Measurements from ENCODE around the gene FBXL20.

The FBXL20 gene

DNA sequence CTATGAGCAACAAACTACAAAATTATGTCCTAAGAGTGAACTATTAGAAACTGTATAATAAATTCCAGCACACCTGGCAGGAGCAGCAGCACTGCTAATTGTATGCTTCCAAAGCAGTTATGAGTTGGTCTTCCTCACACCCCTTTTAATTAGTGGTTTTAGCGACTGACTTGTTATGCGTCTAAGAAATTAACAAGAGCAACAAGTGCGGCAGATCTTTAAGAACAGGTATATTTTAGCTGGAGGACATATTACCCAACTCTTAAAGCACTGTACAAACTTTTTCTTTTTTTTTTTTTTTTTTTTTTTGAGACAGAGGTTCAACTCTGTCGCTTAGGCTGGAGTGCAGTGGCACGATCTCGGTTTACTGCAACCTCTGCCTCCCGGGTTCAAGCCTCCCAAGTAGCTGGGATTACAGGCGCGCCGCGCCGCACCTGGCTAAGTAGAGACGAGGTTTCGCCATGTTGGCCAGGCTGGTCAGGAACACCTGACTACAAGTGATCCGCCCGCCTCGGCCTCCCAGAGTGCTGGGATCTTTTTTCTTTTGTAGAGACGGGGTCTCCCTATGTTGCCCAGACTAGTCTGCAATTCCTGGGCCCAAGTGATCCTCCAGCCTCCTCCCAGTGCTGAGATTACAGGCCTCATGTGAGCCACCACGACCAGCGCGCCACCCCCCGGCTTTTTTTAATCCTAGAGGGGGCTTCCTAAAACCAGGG, 1.6 kb upstream of the FBXL20 start:
- H3K4me3 ChIP-seq (replicated peaks; ENCODE audit: low read depth, low read length): no peak overlapping the region
- no peak for TF ChIP-seq CTCF (IDR thresholded peaks at IDR 0.05; ENCODE audit: low read length, missing control alignments)
- DNase-seq (ENCODE audit: low read depth): no peak

GRCh38 chr17:39402244-39402889, 941 bp upstream of the FBXL20 start:
- DNase-seq (ENCODE audit: low read depth): peak; percentile 93
- peak overlapping the region; percentile 87 for H3K4me3 ChIP-seq (replicated peaks; ENCODE audit: low read depth, low read length)
- TF ChIP-seq CTCF (IDR thresholded peaks at IDR 0.05; ENCODE audit: low read length, missing control alignments): no peak

- TF ChIP-seq CTCF (IDR thresholded peaks at IDR 0.05; ENCODE audit: low read length, missing control alignments): no peak
- H3K4me3 ChIP-seq (replicated peaks; ENCODE audit: low read depth, low read length): peak overlapping the region; percentile 87
- DNase-seq (ENCODE audit: low read depth): peak; percentile 11
Measured at GRCh38 chr17:39400547-39401411, 647 bp downstream of the FBXL20 start.

- no peak for DNase-seq (ENCODE audit: low read depth)
- no peak for TF ChIP-seq CTCF (IDR thresholded peaks at IDR 0.05; ENCODE audit: low read length, missing control alignments)
- H3K4me3 ChIP-seq (replicated peaks; ENCODE audit: low read depth, low read length): peak overlapping the region; percentile 87
Measured at GRCh38 chr17:39399791-39400190, 1.6 kb downstream of the FBXL20 start.

DNA sequence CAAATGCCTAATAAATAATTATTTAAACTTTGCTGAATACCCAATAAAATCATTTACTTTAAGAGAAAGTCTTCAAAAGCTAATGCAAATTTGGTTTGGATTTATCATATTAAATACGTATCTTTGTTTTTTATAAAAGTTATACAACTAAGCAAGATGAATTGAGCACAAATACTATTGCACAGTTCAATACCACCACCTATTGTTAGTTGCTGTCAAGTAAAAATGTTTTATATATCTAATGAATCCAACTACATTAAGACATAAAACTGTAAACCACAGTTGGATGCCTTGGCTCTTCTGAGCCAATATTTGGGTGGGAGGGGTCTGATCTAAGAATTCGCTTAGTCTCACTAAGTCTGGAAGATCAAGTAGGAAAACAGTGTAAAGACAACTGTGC, 7.7 kb downstream of the FBXL20 start:
- TF ChIP-seq CTCF (IDR thresholded peaks at IDR 0.05; ENCODE audit: low read length, missing control alignments): no peak
- H3K4me3 ChIP-seq (replicated peaks; ENCODE audit: low read depth, low read length): no peak overlapping the region

GRCh38 chr17:39391448-39391847, 10.0 kb downstream of the FBXL20 start:
- TF ChIP-seq CTCF (IDR thresholded peaks at IDR 0.05; ENCODE audit: low read length, missing control alignments): no peak
- no peak overlapping the region for H3K4me3 ChIP-seq (replicated peaks; ENCODE audit: low read depth, low read length)
- no peak for DNase-seq (ENCODE audit: low read depth)

More for the DNA sequence above, 7.7 kb downstream of the FBXL20 start:
- peak; percentile 32 for DNase-seq (ENCODE audit: low read depth)

All from fibroblast of pulmonary artery (primary cell).